Measurements from ENCODE around the gene NKAIN4. TPM values are rescaled to one million over a fixed set of nuclear protein-coding genes. Genes with fewer than 3 reads are reported as not detected.

NKAIN4 gene
- total and polyA plus RNA-seq, 2 experiments from 2014 or later, result 12.6 to 13.2 TPM

- Histone ChIP-seq H3K4me2 (no peak overlapping the region), H3K4me1 (ENCODE audit: insufficient read depth) (peaks cover 22% of the 10 kb centered on the region), H3K27me3 (ENCODE audit: insufficient read depth) (no peaks in the 10 kb centered on the region), H3F3A (replicated peaks; ENCODE audit: low read depth) (no peaks in the 10 kb centered on the region), H3K4me3 (no peak overlapping the region), H4K20me1 (replicated peaks; ENCODE audit: insufficient read depth) (no peaks in the 10 kb centered on the region), H3K36me3 (ENCODE audit: insufficient read depth) (no peaks in the 10 kb centered on the region), H3K9me2 (ENCODE audit: insufficient read depth) (no peaks in the 10 kb centered on the region), H3K79me2 (replicated peaks; ENCODE audit: insufficient read depth) (no peaks in the 10 kb centered on the region), H2AFZ (no peak overlapping the region), H3K27ac (ENCODE audit: low read depth) (no peak overlapping the region)
- no peak for DNase-seq (ENCODE audit: low spot score)
- ATAC-seq, result no peak
- no peak for TF ChIP-seq ZNF114 (CRISPR knock-in tag; IDR thresholded peaks at IDR 0.05)
- TF ChIP-seq REST (IDR thresholded peaks at IDR 0.05; ENCODE audit: unreplicated experiment), result no peak
- no peak for TF ChIP-seq CREB1 (CRISPR knock-in tag; IDR thresholded peaks at IDR 0.05; ENCODE audit: low read depth)
- TF ChIP-seq JUNB (IDR thresholded peaks at IDR 0.05; ENCODE audit: unreplicated experiment), result no peak
- no peak for TF ChIP-seq ZNF331 (CRISPR knock-in tag; IDR thresholded peaks at IDR 0.05; ENCODE audit: low read depth)
- no peak for TF ChIP-seq EZH2phosphoT487 (IDR thresholded peaks at IDR 0.05; ENCODE audit: unreplicated experiment)
- TF ChIP-seq POLR2AphosphoS5 (IDR thresholded peaks at IDR 0.05; ENCODE audit: low read depth), result no peak
- no peak for TF ChIP-seq STAT1 (IDR thresholded peaks at IDR 0.05; ENCODE audit: unreplicated experiment)
- H3K4me1 Mint-ChIP-seq, result peaks cover 21% of the 10 kb centered on the region
- H3K4me3 Mint-ChIP-seq, result no peak overlapping the region
- no peaks in the 10 kb centered on the region for H3K36me3 Mint-ChIP-seq (ENCODE audit: low read depth)
- H3K9me3 Mint-ChIP-seq, result no peaks in the 10 kb centered on the region
- H3K27ac Mint-ChIP-seq, result no peak overlapping the region
- H3K27me3 Mint-ChIP-seq (ENCODE audit: insufficient read depth, low read depth, poor library complexity), result peaks cover 31% of the 10 kb centered on the region
Observed at GRCh38 chr20:63294536-63294900, 40.3 kb upstream of the NKAIN4 start.

- TF ChIP-seq STAT1 (IDR thresholded peaks at IDR 0.05; ENCODE audit: unreplicated experiment), result no peak
- TF ChIP-seq ZNF331 (CRISPR knock-in tag; IDR thresholded peaks at IDR 0.05; ENCODE audit: low read depth), result no peak
- no peak for TF ChIP-seq EZH2phosphoT487 (IDR thresholded peaks at IDR 0.05; ENCODE audit: unreplicated experiment)
- no peak for TF ChIP-seq ZNF114 (CRISPR knock-in tag; IDR thresholded peaks at IDR 0.05)
- no peak for TF ChIP-seq CTCF (conservative IDR thresholded peaks at IDR 0.05; ENCODE audit: low read depth in 2 of 2)
- TF ChIP-seq POLR2AphosphoS5 (IDR thresholded peaks at IDR 0.05; ENCODE audit: low read depth), result no peak
- no peak for TF ChIP-seq CREB1 (CRISPR knock-in tag; IDR thresholded peaks at IDR 0.05; ENCODE audit: low read depth)
- Histone ChIP-seq H3K9me2 (ENCODE audit: insufficient read depth) (no peaks in the 10 kb centered on the region), H3K27ac (ENCODE audit: low read depth) (no peak overlapping the region), H3K79me2 (replicated peaks; ENCODE audit: insufficient read depth) (no peaks in the 10 kb centered on the region), H2AFZ (no peak overlapping the region), H3K36me3 (ENCODE audit: insufficient read depth) (no peaks in the 10 kb centered on the region), H3K4me1 (ENCODE audit: insufficient read depth) (peaks cover 22% of the 10 kb centered on the region), H4K20me1 (replicated peaks; ENCODE audit: insufficient read depth) (no peaks in the 10 kb centered on the region), H3F3A (replicated peaks; ENCODE audit: low read depth) (no peaks in the 10 kb centered on the region), H3K27me3 (ENCODE audit: insufficient read depth) (no peaks in the 10 kb centered on the region), H3K4me2 (no peak overlapping the region), H3K4me3 (no peak overlapping the region)
- DNase-seq (ENCODE audit: low spot score) (peak; percentile 62), ATAC-seq (no peak)
- Mint-ChIP-seq H3K4me3 (no peak overlapping the region), H3K36me3 (ENCODE audit: low read depth) (no peaks in the 10 kb centered on the region), H3K27ac (no peak overlapping the region), H3K27me3 (ENCODE audit: insufficient read depth, low read depth, poor library complexity) (peaks cover 31% of the 10 kb centered on the region), H3K9me3 (no peaks in the 10 kb centered on the region), H3K4me1 (peaks cover 21% of the 10 kb centered on the region)
Observed at GRCh38 chr20:63293871-63294535, 39.7 kb upstream of the NKAIN4 start.
